ENCODE data around the gene LGALS8. TPM values are rescaled to one million over a fixed set of nuclear protein-coding genes. Genes with fewer than 3 reads are reported as not detected.

Gene LGALS8
- total RNA-seq, 1 experiment from 2014 or later: 30.7 TPM

GRCh38 chr1:236536540-236536939 is 12.8 kb downstream of the LGALS8 start (continued):
- no peak for TF ChIP-seq REST (IDR thresholded peaks at IDR 0.05; ENCODE audit: low read depth)
- TF ChIP-seq FOSL1 (IDR thresholded peaks at IDR 0.05; ENCODE audit: low read depth): no peak

GRCh38 chr1:236540813-236541465 is 17.2 kb downstream of the LGALS8 start:
- ATAC-seq (no peak), DNase-seq (ENCODE audit: low read depth, low spot score) (no peak)
- ChIA-PET CTCF (no interaction called here), RAD21 (ENCODE audit: low non-redundant PET in 1 of 2, low total read pairs in 2 of 2, uncharacterized antibody in 2 of 2, unreplicated experiment in 2 of 2) (no interaction called here), POLR2A (no interaction called here)
- Histone ChIP-seq H2AFZ (ENCODE audit: low read depth, low read length, poor library complexity, severe bottlenecking) (no peak overlapping the region), H3K4me3 (replicated peaks in 1 of 2; ENCODE audit: low read depth in 1 of 2, low read length in 2 of 2) (no peak overlapping the region), H3K9ac (ENCODE audit: low read length) (no peak overlapping the region), H3K9me2 (ENCODE audit: insufficient read depth) (no peaks in the 10 kb centered on the region), H3K4me1 (ENCODE audit: control insufficient read depth in 1 of 2, insufficient read depth in 2 of 2, low read length in 2 of 2) (0 out of 4 replicates have a peak, but pooled peaks cover 0 to 4% of the 10 kb centered on the region in 2 experiments), H3K4me2 (ENCODE audit: low read length) (no peak overlapping the region), H3K36me3 (ENCODE audit: control insufficient read depth in 1 of 2, insufficient read depth in 2 of 2, low read length in 2 of 2) (peaks cover 21 to 23% of the 10 kb centered on the region in 2 experiments; a peak in 3 of 4 replicates), H3K27me3 (ENCODE audit: insufficient read depth, low read length) (no peaks in the 10 kb centered on the region), H3K9me3 (ENCODE audit: control insufficient read depth in 1 of 2, insufficient read depth in 1 of 2, low read depth in 1 of 2, low read length in 2 of 2) (no peaks in the 10 kb centered on the region), H3K27ac (ENCODE audit: low read depth, low read length) (no peak overlapping the region), H4K20me1 (ENCODE audit: insufficient read depth) (no peaks in the 10 kb centered on the region), H3K79me2 (ENCODE audit: insufficient read depth, low read length) (peaks cover 5% of the 10 kb centered on the region; the same call in 1 of the 2 replicates)
- intact Hi-C loops (cut with micrococcal nuclease): no loop called here
- TF ChIP-seq EGR1 (IDR thresholded peaks at IDR 0.05; ENCODE audit: low read depth) (no peak), YY1 (IDR thresholded peaks at IDR 0.05; ENCODE audit: extremely low read depth, insufficient replicate concordance, low read depth, low read length) (no peak), CEBPB (IDR thresholded peaks at IDR 0.05; ENCODE audit: low read depth) (no peak), RAD21 (IDR thresholded peaks at IDR 0.05; ENCODE audit: low read depth) (no peak), POLR2AphosphoS5 (IDR thresholded peaks at IDR 0.05; ENCODE audit: low read depth, low read length) (no peak), POLR2A (IDR thresholded peaks at IDR 0.05; ENCODE audit: borderline replicate concordance, extremely low read depth, insufficient read depth, insufficient read length) (no peak), SIN3A (IDR thresholded peaks at IDR 0.05; ENCODE audit: low read depth) (no peak), ZFX (IDR thresholded peaks at IDR 0.05) (no peak)
- no TSS peak for BruUV-seq (replicated peaks)
